ENCODE results near the gene FUT6.

The FUT6 gene

GRCh38 chr19:5798244-5798643 is 41.3 kb downstream of the FUT6 start:
- FAIRE-seq (no peak), DNase-seq (ENCODE audit: insufficient read length) (no peak)
- TF ChIP-seq POLR2A (IDR thresholded peaks at IDR 0.05; ENCODE audit: low read depth, low read length), result no peak
- no peak for TF ChIP-seq TAF1 (IDR thresholded peaks at IDR 0.05; ENCODE audit: borderline replicate concordance, low read depth, low read length)
- no peak for TF ChIP-seq POLR2AphosphoS5 (IDR thresholded peaks at IDR 0.05; ENCODE audit: low read depth, low read length)

GRCh38 chr19:5795382-5795919 is 44.1 kb downstream of the FUT6 start:
- FAIRE-seq (no peak), DNase-seq (ENCODE audit: insufficient read length) (no peak)
- TF ChIP-seq POLR2AphosphoS5 (IDR thresholded peaks at IDR 0.05; ENCODE audit: low read depth, low read length), result no peak
- no peak for TF ChIP-seq TAF1 (IDR thresholded peaks at IDR 0.05; ENCODE audit: borderline replicate concordance, low read depth, low read length)
- no peak for TF ChIP-seq POLR2A (IDR thresholded peaks at IDR 0.05; ENCODE audit: low read depth, low read length)

GRCh38 chr19:5793188-5793587 is 46.3 kb downstream of the FUT6 start:
- DNase-seq (ENCODE audit: insufficient read length) (no peak), FAIRE-seq (no peak)
- TF ChIP-seq TAF1 (IDR thresholded peaks at IDR 0.05; ENCODE audit: borderline replicate concordance, low read depth, low read length) (no peak), POLR2A (IDR thresholded peaks at IDR 0.05; ENCODE audit: low read depth, low read length) (no peak), POLR2AphosphoS5 (IDR thresholded peaks at IDR 0.05; ENCODE audit: low read depth, low read length) (no peak)

DNA sequence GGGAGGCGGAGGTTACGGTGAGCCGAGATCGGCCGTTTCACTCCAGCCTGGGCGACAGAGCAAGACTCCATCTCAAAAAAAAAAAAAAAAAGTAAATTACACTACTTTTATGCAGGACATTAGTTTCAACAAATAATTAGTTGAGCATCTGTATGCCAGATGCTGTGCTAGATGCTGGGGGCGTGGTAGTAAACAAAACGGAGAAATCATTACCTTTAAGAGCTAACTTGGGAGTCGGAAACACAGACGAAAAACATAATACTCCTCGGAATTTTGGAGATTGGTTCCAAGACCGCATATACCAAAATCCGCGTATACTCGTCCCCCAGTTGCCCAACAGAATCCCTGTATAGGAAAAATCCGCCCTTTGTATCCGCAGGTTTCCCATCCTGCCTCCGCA is 47.3 kb downstream of the FUT6 start:
- FAIRE-seq, result no peak
- no peak for TF ChIP-seq POLR2A (IDR thresholded peaks at IDR 0.05; ENCODE audit: low read depth, low read length)
- no peak for TF ChIP-seq POLR2AphosphoS5 (IDR thresholded peaks at IDR 0.05; ENCODE audit: low read depth, low read length)
- no peak for TF ChIP-seq TAF1 (IDR thresholded peaks at IDR 0.05; ENCODE audit: borderline replicate concordance, low read depth, low read length)
- no peak for DNase-seq (ENCODE audit: insufficient read length)

- peak; percentile 88 for TF ChIP-seq TAF1 (IDR thresholded peaks at IDR 0.05; ENCODE audit: borderline replicate concordance, low read depth, low read length)
- peak; percentile 92 for TF ChIP-seq POLR2AphosphoS5 (IDR thresholded peaks at IDR 0.05; ENCODE audit: low read depth, low read length)
- TF ChIP-seq POLR2A (IDR thresholded peaks at IDR 0.05; ENCODE audit: low read depth, low read length), result peak; percentile 91
- DNase-seq (ENCODE audit: insufficient read length) (peak; percentile 99), FAIRE-seq (peak; percentile 100)
Observed at GRCh38 chr19:5790559-5791520, 48.7 kb downstream of the FUT6 start, which contains the start of gene DUS3L. TSS of gene DUS3L (minus strand) at chr19:5791163. CDS start at chr19:5791141, 22 bp downstream.

DNA sequence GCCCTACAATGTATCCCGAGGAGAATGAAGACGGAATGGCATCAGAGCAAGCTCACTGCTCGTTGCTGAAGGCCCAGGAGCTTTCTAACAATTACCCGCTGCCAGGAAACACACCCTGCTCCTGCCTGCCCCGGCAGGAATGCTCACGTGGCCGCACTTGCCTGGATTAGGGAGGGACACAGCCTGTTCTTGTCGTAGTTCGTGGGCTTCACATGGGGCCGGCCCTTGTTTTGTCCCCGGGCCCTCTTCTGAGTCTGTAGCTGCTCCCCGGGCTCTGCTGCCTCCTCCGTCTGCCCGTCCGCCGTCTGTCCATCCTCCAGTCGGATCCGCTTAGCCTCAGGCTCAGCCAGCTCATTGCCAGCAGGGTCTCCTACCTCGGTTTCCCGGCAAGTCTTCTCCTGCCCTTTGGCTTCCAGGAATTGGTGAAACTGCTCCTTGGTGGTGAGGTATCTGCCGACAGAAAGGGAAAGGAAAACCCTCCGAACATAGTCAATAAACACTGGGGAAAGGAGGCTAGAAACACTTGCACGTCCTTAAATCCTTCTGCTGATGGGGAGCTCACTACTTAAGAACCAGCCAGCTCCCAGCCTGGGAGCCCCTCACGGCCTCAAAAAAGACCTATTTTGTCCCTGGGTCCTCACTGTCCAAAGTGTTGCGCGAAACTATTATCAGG is 49.5 kb downstream of the FUT6 start:
- TF ChIP-seq POLR2A (IDR thresholded peaks at IDR 0.05; ENCODE audit: low read depth, low read length), result no peak
- no peak for TF ChIP-seq POLR2AphosphoS5 (IDR thresholded peaks at IDR 0.05; ENCODE audit: low read depth, low read length)
- TF ChIP-seq TAF1 (IDR thresholded peaks at IDR 0.05; ENCODE audit: borderline replicate concordance, low read depth, low read length), result no peak
- FAIRE-seq (no peak), DNase-seq (ENCODE audit: insufficient read length) (no peak)

DNA sequence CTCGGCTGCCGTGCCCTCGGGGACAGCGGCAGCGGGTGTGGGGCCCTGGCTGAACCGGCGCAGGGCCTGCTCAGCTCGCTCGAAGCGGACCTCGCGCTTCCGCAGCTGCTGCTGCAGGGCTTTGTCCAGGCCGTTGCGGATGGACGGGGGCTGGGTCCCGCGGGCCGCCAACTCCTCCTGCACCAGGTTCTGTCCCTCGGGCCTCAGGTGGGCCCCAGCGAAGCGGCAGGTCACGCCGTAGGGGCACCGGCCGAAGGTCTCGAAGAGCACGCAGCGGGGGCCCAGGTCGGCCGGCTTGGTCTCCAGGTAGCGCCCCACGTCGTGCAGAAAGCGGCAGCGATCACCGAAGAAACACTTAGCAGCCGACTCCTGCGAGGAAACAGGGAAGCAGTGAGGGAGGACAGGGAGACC is 50.1 kb downstream of the FUT6 start:
- FAIRE-seq, result no peak
- no peak for DNase-seq (ENCODE audit: insufficient read length)
- TF ChIP-seq TAF1 (IDR thresholded peaks at IDR 0.05; ENCODE audit: borderline replicate concordance, low read depth, low read length) (no peak), POLR2A (IDR thresholded peaks at IDR 0.05; ENCODE audit: low read depth, low read length) (no peak), POLR2AphosphoS5 (IDR thresholded peaks at IDR 0.05; ENCODE audit: low read depth, low read length) (no peak)

- FAIRE-seq (no peak), DNase-seq (ENCODE audit: insufficient read length) (no peak)
- TF ChIP-seq POLR2A (IDR thresholded peaks at IDR 0.05; ENCODE audit: low read depth, low read length) (no peak; the same call in 1 of the 2 replicates), TAF1 (IDR thresholded peaks at IDR 0.05; ENCODE audit: borderline replicate concordance, low read depth, low read length) (no peak), POLR2AphosphoS5 (IDR thresholded peaks at IDR 0.05; ENCODE audit: low read depth, low read length) (no peak)
Observed at GRCh38 chr19:5788422-5788821, 51.1 kb downstream of the FUT6 start.

DNA sequence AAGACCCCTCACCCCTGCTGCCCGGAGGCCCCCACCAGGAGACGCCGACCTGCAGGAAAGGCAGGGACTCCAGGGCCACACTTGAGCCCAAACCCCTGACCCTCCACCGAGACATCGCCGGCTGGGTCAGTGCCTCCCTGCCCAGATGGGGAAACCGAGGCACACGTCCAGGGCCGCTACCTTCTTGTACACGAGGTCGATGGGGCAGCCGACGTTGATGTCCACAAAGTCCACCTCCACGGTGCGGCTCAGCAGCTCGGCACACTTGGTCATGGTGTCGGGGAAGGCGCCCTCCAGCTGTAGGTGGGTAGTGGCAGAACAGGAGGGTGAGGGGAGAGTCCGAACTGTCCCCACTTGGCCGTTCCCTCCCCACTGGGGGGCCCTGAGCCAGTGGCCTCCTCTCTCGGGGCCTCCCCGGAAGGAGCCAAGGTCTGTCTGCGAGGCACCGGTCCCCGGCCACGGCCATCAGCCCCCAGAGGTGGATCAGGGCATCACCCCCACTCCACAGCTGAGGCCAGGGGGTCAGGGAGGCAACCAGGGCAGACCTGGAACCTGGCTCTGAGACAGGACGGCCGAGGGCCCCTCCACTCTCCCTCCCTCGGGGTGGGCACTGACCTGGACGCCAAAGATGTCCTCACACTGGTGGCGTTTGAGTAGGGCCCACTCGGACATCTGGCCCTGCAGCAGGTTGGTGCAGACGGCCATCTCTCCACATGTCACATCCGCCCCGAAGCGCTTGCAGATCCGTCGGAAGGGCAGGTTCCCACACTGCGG is 51.9 kb downstream of the FUT6 start:
- DNase-seq (ENCODE audit: insufficient read length), result no peak
- FAIRE-seq, result no peak
- no peak for TF ChIP-seq TAF1 (IDR thresholded peaks at IDR 0.05; ENCODE audit: borderline replicate concordance, low read depth, low read length)
- TF ChIP-seq POLR2AphosphoS5 (IDR thresholded peaks at IDR 0.05; ENCODE audit: low read depth, low read length), result 0 out of 2 replicates have a peak, but pooled peaks have one; percentile 14

- DNase-seq (ENCODE audit: insufficient read length) (no peak), FAIRE-seq (no peak)
- TF ChIP-seq POLR2AphosphoS5 (IDR thresholded peaks at IDR 0.05; ENCODE audit: low read depth, low read length), result no peak
- TF ChIP-seq TAF1 (IDR thresholded peaks at IDR 0.05; ENCODE audit: borderline replicate concordance, low read depth, low read length), result no peak
- no peak; the same call in 1 of the 2 replicates for TF ChIP-seq POLR2A (IDR thresholded peaks at IDR 0.05; ENCODE audit: low read depth, low read length)
Observed at GRCh38 chr19:5786593-5787408, 52.7 kb downstream of the FUT6 start.

Data from GM12892 (cell line).